Loucy (cell line): ENCODE results near the gene FHIT.

Experiments
- H2AFZ ChIP-seq: fragments of 200-600 bp; sonication (generic); 2 replicates; pipeline ENCODE4 v1.6.0; 2016; ENCODE audit warnings: antibody characterized with exemption, mild to moderate bottlenecking, low read length, moderate library complexity
- H3F3A ChIP-seq: fragments of 200-600 bp; 2 replicates; pipeline ENCODE4 v1.6.0; 2016; ENCODE audit warnings: antibody characterized with exemption, low read depth, mild to moderate bottlenecking
- H3K27me3 ChIP-seq: fragments of 200-600 bp; sonication (generic); 2 replicates; pipeline ENCODE4 v1.6.1; 2014; ENCODE audit warnings: low read length, mild to moderate bottlenecking; ENCODE audit not compliant: insufficient read depth, poor library complexity, severe bottlenecking
- H3K36me3 ChIP-seq: fragments of 200-600 bp; sonication (generic); 2 replicates; pipeline ENCODE4 v1.6.1; 2016; ENCODE audit warnings: low read length; ENCODE audit not compliant: insufficient read depth
- H3K4me1 ChIP-seq: fragments of 200-600 bp; sonication (generic); 2 replicates; pipeline ENCODE4 v1.5.1; 2014; ENCODE audit warnings: low read length, mild to moderate bottlenecking; ENCODE audit not compliant: insufficient read depth, poor library complexity, severe bottlenecking
- H3K4me2 ChIP-seq: fragments of 200-600 bp; sonication (generic); 2 replicates; pipeline ENCODE4 v1.6.0; 2014; ENCODE audit warnings: antibody characterized with exemption, low read length, low read depth, mild to moderate bottlenecking; ENCODE audit not compliant: poor library complexity, severe bottlenecking
- H3K4me3 ChIP-seq: fragments of 200-600 bp; sonication (generic); 2 replicates; pipeline ENCODE4 v1.5.1; 2014; ENCODE audit warnings: low read length, mild to moderate bottlenecking, mixed read lengths; ENCODE audit not compliant: poor library complexity, severe bottlenecking
- H3K79me2 ChIP-seq: fragments of 200-600 bp; sonication (generic); 2 replicates; pipeline ENCODE4 v1.6.1; 2014; ENCODE audit warnings: low read length; ENCODE audit not compliant: insufficient read depth
- H3K9ac ChIP-seq: fragments of 200-600 bp; sonication (generic); 2 replicates; pipeline ENCODE4 v1.6.0; 2014; ENCODE audit warnings: mild to moderate bottlenecking, low read depth, low read length, moderate library complexity; ENCODE audit not compliant: poor library complexity, severe bottlenecking
- H3K9me2 ChIP-seq: fragments of 200-600 bp; sonication (generic); replicated peaks from 2 replicates; pipeline ENCODE4 v1.6.1; 2016; ENCODE audit warnings: low read depth, low read length, mixed read lengths
- H3K9me3 ChIP-seq: fragments of 200-600 bp; sonication (generic); 2 replicates; pipeline ENCODE4 v1.6.1; 2014; ENCODE audit warnings: mild to moderate bottlenecking, antibody characterized with exemption, low read length, low read depth; ENCODE audit not compliant: insufficient read depth
- H4K20me1 ChIP-seq: fragments of 200-600 bp; sonication (generic); 2 replicates; pipeline ENCODE4 v1.6.0; 2014; ENCODE audit warnings: antibody characterized with exemption, low read length, mild to moderate bottlenecking; ENCODE audit not compliant: insufficient read depth, poor library complexity, severe bottlenecking
- CTCF ChIP-seq: fragments of 200-600 bp; sonication (generic); conservative IDR thresholded peaks from 2 replicates; pipeline ENCODE4 v1.5.1; 2014; ENCODE audit warnings: mild to moderate bottlenecking, antibody characterized with exemption, low read length
- EZH2phosphoT487 ChIP-seq: fragments of 200-600 bp; IDR thresholded peaks from 2 replicates; pipeline ENCODE4 v1.6.1; 2018; ENCODE audit warnings: antibody characterized with exemption, mild to moderate bottlenecking, moderate library complexity, borderline replicate concordance

FHIT gene

DNA sequence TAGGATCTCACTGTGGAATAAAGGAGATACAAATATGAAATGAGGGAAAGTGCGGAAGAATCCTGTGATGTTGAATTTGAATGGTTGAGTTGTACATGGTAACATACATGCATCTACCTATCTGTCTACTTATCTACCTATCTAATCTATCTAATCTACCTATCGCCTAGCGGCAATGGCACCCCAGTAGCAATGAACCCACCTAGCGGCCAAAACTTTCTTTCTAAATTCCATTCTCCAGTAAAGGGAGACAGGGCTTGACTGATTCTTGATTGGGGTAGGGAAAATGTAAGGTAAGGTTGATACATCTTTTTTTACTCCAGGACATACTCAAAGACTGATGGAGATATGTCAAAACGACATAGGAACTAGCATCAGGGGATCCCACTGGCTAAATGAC is 345.0 kb downstream of the FHIT start:
- H3K9me2 ChIP-seq = no peaks in the 10 kb centered on the region
- no peaks in the 10 kb centered on the region for H3K79me2 ChIP-seq
- no peak overlapping the region for H3K9ac ChIP-seq
- H3K4me1 ChIP-seq = no peaks in the 10 kb centered on the region
- H3K4me2 ChIP-seq = no peak overlapping the region
- no peaks in the 10 kb centered on the region for H3K9me3 ChIP-seq
- H3K27me3 ChIP-seq = no peaks in the 10 kb centered on the region
- H2AFZ ChIP-seq = no peak overlapping the region
- H3K4me3 ChIP-seq = no peak overlapping the region
- TF ChIP-seq EZH2phosphoT487 (no peak), CTCF (no peak)
- no peaks in the 10 kb centered on the region for H3K36me3 ChIP-seq
- H3F3A ChIP-seq = no peaks in the 10 kb centered on the region
- H4K20me1 ChIP-seq = no peaks in the 10 kb centered on the region

DNA sequence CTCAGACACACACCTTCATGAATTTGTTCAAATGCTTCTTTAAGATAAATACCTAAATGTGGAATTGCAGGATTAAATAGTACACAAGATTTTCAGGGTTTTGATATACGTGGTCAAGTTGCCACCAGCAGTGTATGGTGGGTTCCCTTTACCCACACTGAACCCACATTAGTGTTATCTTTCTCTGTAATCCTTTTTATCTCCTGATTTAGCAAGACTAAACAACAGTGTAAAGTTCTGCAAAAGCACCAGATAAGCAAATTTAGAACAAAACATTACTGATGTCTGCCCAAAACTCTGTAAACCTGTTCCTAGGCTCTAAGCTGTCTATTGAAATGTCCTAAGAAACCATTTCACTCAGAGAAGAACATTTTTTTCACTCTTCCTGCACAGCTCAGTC is 352.9 kb downstream of the FHIT start:
- TF ChIP-seq EZH2phosphoT487 = no peak
- no peak for TF ChIP-seq CTCF

GRCh38 chr3:60893946-60894345 is 357.3 kb downstream of the FHIT start:
- TF ChIP-seq CTCF = no peak
- TF ChIP-seq EZH2phosphoT487 = no peak
- Histone ChIP-seq H3K4me3 (no peak overlapping the region), H3K27me3 (no peaks in the 10 kb centered on the region), H3K4me1 (peaks cover 11% of the 10 kb centered on the region), H3K4me2 (no peak overlapping the region), H4K20me1 (no peaks in the 10 kb centered on the region), H3K9me3 (no peaks in the 10 kb centered on the region), H3F3A (no peaks in the 10 kb centered on the region), H3K9ac (no peak overlapping the region), H3K9me2 (no peaks in the 10 kb centered on the region), H3K36me3 (no peaks in the 10 kb centered on the region), H3K79me2 (no peaks in the 10 kb centered on the region), H2AFZ (no peak overlapping the region)

More for the DNA sequence above, 352.9 kb downstream of the FHIT start:
- Histone ChIP-seq H3K9me2 (no peaks in the 10 kb centered on the region), H3K9me3 (no peaks in the 10 kb centered on the region), H3K4me1 (peaks cover 11% of the 10 kb centered on the region), H3K4me2 (peak overlapping the region; percentile 34), H3K79me2 (no peaks in the 10 kb centered on the region), H3K9ac (no peak overlapping the region), H3K27me3 (no peaks in the 10 kb centered on the region), H3K4me3 (no peak overlapping the region), H3F3A (no peaks in the 10 kb centered on the region), H3K36me3 (no peaks in the 10 kb centered on the region), H4K20me1 (no peaks in the 10 kb centered on the region), H2AFZ (no peak overlapping the region)
